HG03175 (cell line): Measurements from ENCODE around the gene TRIM29.
A peak's percentile ranks its signal among the peaks of the same experiment; 100 is the strongest.

ENCODE experiments used
- ATAC-seq: cut with Tn5 transposase; IDR thresholded peaks from one replicate; pipeline ENCODE4 v1.9.1; 2021; ENCODE audit warnings: mild to moderate bottlenecking, moderate library complexity; ENCODE audit not compliant: unreplicated experiment

Gene TRIM29

GRCh38 chr11:120122924-120123683 is 14.8 kb downstream of the TRIM29 start:
- no peak for ATAC-seq

- ATAC-seq, result no peak
Observed at GRCh38 chr11:120121914-120122473, 15.9 kb downstream of the TRIM29 start.

- no peak for ATAC-seq
Observed at GRCh38 chr11:120121336-120121735, 16.6 kb downstream of the TRIM29 start.

- ATAC-seq, result no peak
Observed at GRCh38 chr11:120120805-120121335, 17.0 kb downstream of the TRIM29 start.

- ATAC-seq, result no peak
Observed at GRCh38 chr11:120119121-120119520, 18.8 kb downstream of the TRIM29 start.

- ATAC-seq, result no peak
Observed at GRCh38 chr11:120117991-120118390, 19.9 kb downstream of the TRIM29 start.

GRCh38 chr11:120116966-120117365 is 20.9 kb downstream of the TRIM29 start:
- no peak for ATAC-seq

- ATAC-seq, result no peak
Observed at GRCh38 chr11:120115272-120116000, 22.5 kb downstream of the TRIM29 start.

- no peak for ATAC-seq
Observed at GRCh38 chr11:120112174-120112796, 25.6 kb downstream of the TRIM29 start.

- ATAC-seq, result no peak
Observed at GRCh38 chr11:120109531-120109930, 28.4 kb downstream of the TRIM29 start.

- ATAC-seq, result no peak
Observed at GRCh38 chr11:120108785-120109168, 29.1 kb downstream of the TRIM29 start.

- peak; percentile 53 for ATAC-seq
Observed at GRCh38 chr11:120108154-120108784, 29.6 kb downstream of the TRIM29 start.

GRCh38 chr11:120107692-120108091 is 30.2 kb downstream of the TRIM29 start:
- no peak for ATAC-seq

- no peak for ATAC-seq
Observed at GRCh38 chr11:120106354-120107150, 31.4 kb downstream of the TRIM29 start.

- ATAC-seq, result no peak
Observed at GRCh38 chr11:120105576-120105975, 32.3 kb downstream of the TRIM29 start.

- ATAC-seq, result no peak
Observed at GRCh38 chr11:120104041-120104565, 33.8 kb downstream of the TRIM29 start.

GRCh38 chr11:120102864-120103122 is 35.1 kb downstream of the TRIM29 start:
- ATAC-seq, result no peak

- ATAC-seq, result no peak
Observed at GRCh38 chr11:120102050-120102863, 35.7 kb downstream of the TRIM29 start.

- ATAC-seq, result no peak
Observed at GRCh38 chr11:120098503-120099020, 39.4 kb downstream of the TRIM29 start.
